GOT3 (cell line): ENCODE data around the gene NME9.

Experiments used
- DNase-seq: peaks from one replicate; lab custom pipeline; 2025; ENCODE audit warnings: mixed read lengths; lab: John Stamatoyannopoulos, UW

The NME9 gene

DNA sequence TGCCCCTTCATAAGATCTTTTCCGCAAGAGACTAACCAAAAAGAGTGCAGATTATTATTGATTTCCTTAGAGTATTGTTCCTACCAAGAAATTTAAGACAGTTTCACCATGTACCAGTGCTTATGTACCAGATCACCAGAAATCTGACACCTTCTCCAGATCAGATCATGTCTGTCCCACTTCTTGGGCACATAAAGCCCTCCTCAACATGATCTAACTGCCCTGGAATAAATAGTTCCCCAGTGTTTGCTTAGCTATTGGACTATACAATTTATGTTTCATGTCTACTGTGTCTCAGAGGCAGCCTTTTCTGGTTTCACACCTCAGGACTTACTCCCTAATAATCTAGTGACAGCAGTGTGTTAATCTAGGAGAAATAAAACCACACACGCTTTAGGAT is 46.8 kb downstream of the NME9 start:
- DNase-seq = no peak

DNA sequence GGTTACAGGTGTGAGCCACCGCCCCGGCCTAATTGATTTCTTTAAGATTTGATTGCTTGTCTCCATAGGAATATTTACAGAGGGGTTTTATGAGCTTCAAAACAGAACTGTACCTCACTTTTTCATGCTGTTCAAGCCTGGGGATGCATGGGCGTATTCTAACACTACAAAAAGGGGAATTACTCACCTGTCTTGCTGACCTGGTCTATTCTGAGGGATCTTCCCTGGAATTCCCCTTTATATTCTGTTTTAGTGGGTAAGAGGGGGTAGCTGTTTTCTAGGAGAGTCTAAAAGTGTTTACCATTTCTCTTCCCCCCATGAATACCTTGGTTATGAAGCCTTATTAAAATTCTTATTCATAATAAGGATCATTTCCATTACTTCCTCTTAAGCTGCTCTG is 48.1 kb downstream of the NME9 start:
- no peak for DNase-seq

DNA sequence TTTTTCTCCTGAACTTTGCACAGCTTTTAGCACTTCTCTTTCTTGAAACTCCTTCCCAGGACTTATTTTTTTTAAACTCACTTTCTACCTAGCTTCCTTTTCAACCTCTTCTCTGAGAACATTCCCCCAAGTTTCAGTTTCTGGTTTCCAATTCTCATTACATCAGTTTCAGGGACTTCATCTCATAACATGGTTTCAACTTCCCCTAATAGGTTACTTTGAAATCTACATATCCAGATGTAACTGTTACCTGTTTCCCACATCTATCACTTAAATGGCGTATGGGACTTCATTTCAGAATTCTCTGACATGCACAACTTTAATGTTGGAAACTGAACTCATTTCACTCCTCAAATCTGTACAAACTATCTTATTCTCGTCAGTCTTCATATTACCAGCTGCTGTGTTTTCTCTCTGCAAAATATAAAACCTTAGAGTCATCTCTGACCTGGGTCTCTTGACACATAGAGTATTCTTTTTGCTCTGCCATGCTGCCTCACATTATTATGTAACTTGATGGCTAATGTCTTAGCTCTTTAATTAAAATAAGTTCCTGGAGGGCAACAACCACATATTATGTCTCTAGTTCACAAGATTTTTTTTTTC is 58.4 kb downstream of the NME9 start:
- DNase-seq = no peak

DNA sequence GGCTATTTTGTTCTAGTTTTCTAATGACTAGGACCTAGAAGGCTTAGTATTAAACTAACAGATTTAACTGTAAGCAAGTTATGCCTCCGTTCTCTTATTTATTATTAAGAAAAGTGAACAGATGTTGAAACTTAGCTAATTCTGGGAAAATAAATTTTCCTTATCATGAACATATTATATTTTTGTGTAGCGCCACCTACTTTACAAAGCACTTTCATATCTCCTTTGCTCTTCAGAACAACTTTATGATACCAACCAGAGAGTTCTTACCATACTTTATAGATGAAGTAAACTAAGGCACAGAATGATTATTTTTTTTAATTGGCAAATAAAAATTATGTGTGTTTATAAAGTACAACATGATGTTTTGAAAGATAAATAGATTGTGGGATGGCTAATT is 59.4 kb downstream of the NME9 start:
- no peak for DNase-seq

DNA sequence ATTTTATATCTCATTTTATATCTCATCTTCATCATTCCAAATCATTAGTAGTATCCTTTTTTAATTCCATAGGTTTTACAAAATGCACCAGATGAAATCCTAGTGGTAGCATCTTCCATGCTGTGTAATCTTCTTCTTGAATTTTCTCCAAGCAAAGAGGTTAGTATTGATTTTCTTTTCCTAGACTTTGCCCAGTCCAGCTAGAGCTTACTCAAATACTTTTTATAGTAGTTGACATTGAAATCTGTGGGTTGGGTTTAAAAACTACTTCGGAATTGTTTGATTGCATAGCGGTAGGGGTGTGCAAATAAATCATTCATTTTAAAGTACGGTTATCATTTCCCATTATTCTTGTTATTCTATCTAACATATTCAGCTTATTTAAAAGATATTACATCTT is 62.6 kb downstream of the NME9 start:
- DNase-seq = no peak

DNA sequence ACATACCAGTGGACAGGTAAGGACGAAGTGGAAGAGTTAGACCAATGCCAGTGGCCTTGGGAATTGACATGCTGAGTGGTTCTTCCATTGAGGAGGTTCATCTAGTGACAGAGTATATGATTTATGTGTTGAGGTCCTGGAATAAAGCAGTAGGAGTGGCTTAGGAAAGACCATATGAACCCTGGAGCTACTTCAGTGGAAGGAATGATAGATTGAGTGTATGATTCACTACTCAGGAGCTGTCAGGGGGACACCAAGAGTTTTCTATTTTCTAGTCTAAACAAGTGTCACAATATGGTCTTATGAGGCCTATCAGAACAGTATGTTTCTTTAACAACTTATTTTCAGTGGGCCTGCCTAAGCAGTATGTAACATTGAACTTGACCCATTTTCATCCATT is 63.9 kb downstream of the NME9 start:
- no peak for DNase-seq

DNA sequence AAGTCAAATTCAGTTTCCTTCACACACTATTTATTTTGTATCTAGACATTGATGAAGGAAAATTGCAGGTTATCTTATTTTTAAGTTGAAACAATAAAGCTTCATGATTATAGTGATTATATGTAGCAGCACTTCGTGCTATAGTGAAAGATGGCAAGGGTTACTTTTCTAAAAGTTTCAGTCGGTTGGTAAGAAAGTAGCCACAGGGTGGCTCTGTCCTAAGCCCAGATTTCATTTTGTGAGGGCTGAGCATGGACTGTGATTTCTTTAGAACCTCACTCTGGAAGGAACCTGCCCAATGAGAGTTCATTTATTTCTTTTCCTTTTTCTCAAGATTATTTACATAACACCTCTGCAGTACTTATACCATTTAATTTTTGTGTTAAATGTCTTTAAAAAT is 66.5 kb downstream of the NME9 start:
- DNase-seq = no peak

DNA sequence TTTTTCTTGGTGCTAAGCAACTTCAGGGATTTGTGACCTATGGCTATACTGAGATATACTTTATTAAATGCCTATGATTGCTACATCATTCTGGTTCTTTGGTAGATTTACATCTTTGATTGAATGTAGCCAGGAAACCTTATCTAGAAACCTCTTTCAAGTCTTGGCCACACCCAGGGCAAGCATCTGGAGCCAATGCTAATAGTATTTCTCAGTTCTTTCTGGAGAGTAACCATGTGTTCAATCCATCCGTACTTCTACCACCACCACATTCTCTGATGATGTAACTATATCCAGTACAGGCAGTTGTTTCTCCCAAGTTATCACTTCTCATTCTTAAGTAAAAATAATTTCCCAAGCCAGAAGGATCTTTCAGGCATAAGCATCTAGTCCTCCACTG is 69.0 kb downstream of the NME9 start:
- DNase-seq = no peak

DNA sequence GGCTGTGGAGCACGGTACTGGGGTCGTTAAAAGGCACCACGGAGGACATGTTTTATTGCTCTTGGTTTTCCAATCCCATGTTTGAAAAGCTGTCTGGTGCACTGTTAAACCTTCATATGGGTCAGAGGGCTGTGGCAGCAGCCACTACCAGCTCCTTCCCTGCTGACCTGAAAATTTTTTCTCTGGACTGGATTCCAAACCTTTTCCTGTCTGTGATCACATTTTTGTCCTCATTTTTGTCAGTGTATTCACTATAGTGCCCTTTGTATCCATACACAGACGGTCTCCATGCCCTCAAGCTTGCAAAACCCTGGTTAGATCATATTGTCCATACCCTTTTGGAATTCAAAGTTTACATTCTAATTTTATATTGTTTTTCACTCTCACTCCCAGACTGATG is 70.5 kb downstream of the NME9 start:
- no peak for DNase-seq

DNA sequence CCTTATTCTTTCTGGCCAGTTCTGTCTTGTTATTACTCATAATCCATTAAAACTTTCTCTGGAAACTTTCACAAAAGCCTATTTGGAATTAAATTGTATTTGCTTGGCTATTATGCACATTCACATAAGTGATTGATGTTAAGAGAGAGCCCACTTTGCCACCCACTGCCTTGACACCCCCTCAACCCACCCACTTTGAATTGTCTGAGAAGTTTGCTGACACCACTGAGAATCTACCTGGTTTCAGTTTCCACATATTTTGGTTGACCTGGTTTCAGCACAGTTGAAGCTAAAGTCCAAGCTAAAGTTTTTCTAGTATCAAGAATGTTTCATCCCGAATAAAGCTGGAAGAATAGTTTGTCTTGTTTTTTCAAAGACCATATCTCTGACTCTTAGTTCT is 71.7 kb downstream of the NME9 start:
- no peak for DNase-seq

DNA sequence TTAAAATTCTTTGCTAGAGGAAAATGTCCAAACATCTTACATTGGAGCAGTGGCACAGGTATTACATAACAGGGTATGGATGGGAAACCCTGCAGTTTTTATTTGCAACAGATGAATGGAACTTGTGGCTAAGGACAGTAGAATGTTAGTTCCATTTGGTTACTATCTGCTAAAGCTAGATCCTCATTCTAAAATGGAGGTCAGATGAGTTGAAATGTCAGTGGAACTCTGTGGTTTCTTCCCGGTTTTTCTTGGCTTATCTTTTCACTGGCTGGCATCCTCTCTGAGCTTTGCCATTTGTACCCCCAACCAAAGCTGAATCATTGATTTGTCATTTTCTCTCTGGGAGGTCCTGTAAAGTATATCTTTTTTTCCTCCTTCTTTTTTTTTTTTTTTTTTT is 73.6 kb downstream of the NME9 start:
- DNase-seq = no peak

DNA sequence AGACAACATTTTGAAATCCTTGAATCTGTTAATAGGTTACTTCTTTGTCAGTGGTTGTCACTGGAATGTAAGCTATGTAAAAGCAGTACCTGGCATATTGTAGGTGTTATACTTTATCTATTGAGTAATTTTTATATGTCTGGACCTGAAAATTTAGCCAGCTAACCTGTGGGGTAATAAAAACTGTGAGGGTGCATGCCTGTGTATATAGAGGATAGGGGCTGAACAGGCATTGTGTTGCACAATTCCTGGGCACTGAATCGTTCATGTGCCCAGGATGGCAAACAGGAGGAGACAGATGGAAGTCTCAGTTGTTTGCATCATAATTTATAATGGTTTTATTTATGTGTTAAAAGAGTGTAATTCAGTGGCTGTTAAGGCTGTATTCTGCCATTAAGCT is 75.4 kb downstream of the NME9 start:
- no peak for DNase-seq

DNA sequence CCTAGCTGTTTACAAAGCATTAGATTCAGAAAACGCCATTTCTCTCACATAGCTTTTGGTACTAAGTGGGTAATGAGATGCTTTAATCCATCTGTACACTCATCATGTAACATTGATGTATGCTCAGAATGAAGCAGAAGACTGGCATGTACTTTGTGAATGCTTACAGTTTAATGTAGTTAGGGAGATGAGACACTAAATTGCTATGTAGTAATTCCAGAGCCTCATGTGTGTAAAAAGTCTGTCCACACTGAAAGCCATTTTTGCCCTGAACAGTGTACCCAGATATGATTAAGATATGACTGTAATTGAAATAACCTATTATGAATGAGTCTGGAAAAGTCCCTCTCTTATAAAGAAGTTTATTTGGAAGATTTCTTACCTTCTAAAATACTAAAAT is 76.0 kb downstream of the NME9 start:
- no peak for DNase-seq
